KMS-11 (cell line): Measurements from ENCODE around the gene MAPK7.

Experiments
- H2AFZ ChIP-seq: fragments of 200-600 bp; sonication (generic); 2 replicates; pipeline ENCODE4 v1.6.1; 2016; ENCODE audit warnings: antibody characterized with exemption, mixed run types, low read depth
- H3K27ac ChIP-seq: fragments of 200-600 bp; sonication (generic); 2 replicates; pipeline ENCODE4 v1.6.1; 2016; ENCODE audit warnings: mild to moderate bottlenecking, mixed run types
- H3K27me3 ChIP-seq: fragments of 200-600 bp; sonication (generic); 2 replicates; pipeline ENCODE4 v1.6.1; 2017; ENCODE audit warnings: mild to moderate bottlenecking, low read depth, mixed run types, moderate library complexity; ENCODE audit not compliant: insufficient read depth
- H3K36me3 ChIP-seq: fragments of 200-600 bp; sonication (generic); 2 replicates; pipeline ENCODE4 v1.6.1; 2017; ENCODE audit warnings: mild to moderate bottlenecking, mixed run types; ENCODE audit not compliant: insufficient read depth
- H3K4me1 ChIP-seq: fragments of 200-600 bp; sonication (generic); 2 replicates; pipeline ENCODE4 v1.6.1; 2016; ENCODE audit warnings: mild to moderate bottlenecking, low read depth, mixed run types; ENCODE audit not compliant: poor library complexity, severe bottlenecking
- H3K4me2 ChIP-seq: fragments of 200-600 bp; sonication (generic); 2 replicates; pipeline ENCODE4 v1.7.0; 2016; ENCODE audit warnings: mild to moderate bottlenecking, mixed run types
- H3K4me3 ChIP-seq: fragments of 200-600 bp; sonication (generic); IDR thresholded peaks from 2 replicates; pipeline ENCODE4 v1.6.1; 2017; ENCODE audit warnings: low read depth, low read length, mixed read lengths; ENCODE audit not compliant: insufficient read depth
- H3K79me2 ChIP-seq: fragments of 200-600 bp; sonication (generic); 2 replicates; pipeline ENCODE4 v1.6.1; 2016; ENCODE audit warnings: low read depth, mixed run types; ENCODE audit not compliant: insufficient read depth
- H3K9ac ChIP-seq: fragments of 200-600 bp; sonication (generic); 2 replicates; pipeline ENCODE4 v1.6.1; 2016; ENCODE audit warnings: mild to moderate bottlenecking, mixed run types
- H4K20me1 ChIP-seq: fragments of 200-600 bp; sonication (generic); 2 replicates; pipeline ENCODE4 v1.6.1; 2016; ENCODE audit warnings: mild to moderate bottlenecking, mixed run types; ENCODE audit not compliant: insufficient read depth
- TF ChIP-seq, protein P1 (sequence below): fragments of 200-600 bp; sonication (generic); conservative IDR thresholded peaks from 2 replicates; pipeline ENCODE4 v1.6.1; 2017; ENCODE audit warnings: low read depth, mild to moderate bottlenecking, antibody characterized with exemption, low read length, moderate library complexity, mixed read lengths

The MAPK7 gene

GRCh38 chr17:19384723-19385391 is 6.6 kb downstream of the MAPK7 start:
- Histone ChIP-seq H3K36me3 (no peaks in the 10 kb centered on the region), H3K4me2 (no peak overlapping the region), H3K4me1 (no peaks in the 10 kb centered on the region), H3K79me2 (no peaks in the 10 kb centered on the region), H3K9ac (no peak overlapping the region), H3K27ac (no peak overlapping the region), H4K20me1 (no peaks in the 10 kb centered on the region), H3K27me3 (no peaks in the 10 kb centered on the region), H3K4me3 (no peak overlapping the region), H2AFZ (no peak overlapping the region)
- TF ChIP-seq, protein P1, sequence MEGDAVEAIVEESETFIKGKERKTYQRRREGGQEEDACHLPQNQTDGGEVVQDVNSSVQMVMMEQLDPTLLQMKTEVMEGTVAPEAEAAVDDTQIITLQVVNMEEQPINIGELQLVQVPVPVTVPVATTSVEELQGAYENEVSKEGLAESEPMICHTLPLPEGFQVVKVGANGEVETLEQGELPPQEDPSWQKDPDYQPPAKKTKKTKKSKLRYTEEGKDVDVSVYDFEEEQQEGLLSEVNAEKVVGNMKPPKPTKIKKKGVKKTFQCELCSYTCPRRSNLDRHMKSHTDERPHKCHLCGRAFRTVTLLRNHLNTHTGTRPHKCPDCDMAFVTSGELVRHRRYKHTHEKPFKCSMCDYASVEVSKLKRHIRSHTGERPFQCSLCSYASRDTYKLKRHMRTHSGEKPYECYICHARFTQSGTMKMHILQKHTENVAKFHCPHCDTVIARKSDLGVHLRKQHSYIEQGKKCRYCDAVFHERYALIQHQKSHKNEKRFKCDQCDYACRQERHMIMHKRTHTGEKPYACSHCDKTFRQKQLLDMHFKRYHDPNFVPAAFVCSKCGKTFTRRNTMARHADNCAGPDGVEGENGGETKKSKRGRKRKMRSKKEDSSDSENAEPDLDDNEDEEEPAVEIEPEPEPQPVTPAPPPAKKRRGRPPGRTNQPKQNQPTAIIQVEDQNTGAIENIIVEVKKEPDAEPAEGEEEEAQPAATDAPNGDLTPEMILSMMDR, result no peak

- TF ChIP-seq, protein P1, result no peak
- H3K9ac ChIP-seq, result no peak overlapping the region
- H4K20me1 ChIP-seq, result no peaks in the 10 kb centered on the region
- no peak overlapping the region for H3K4me2 ChIP-seq
- no peak overlapping the region for H3K4me3 ChIP-seq
- no peak overlapping the region for H3K27ac ChIP-seq
- H2AFZ ChIP-seq, result no peak overlapping the region
- no peaks in the 10 kb centered on the region for H3K36me3 ChIP-seq
- H3K4me1 ChIP-seq, result no peaks in the 10 kb centered on the region
- no peaks in the 10 kb centered on the region for H3K79me2 ChIP-seq
- no peaks in the 10 kb centered on the region for H3K27me3 ChIP-seq
These were observed 7.3 kb downstream of the MAPK7 start for GRCh38 chr17:19385521-19385983.

DNA sequence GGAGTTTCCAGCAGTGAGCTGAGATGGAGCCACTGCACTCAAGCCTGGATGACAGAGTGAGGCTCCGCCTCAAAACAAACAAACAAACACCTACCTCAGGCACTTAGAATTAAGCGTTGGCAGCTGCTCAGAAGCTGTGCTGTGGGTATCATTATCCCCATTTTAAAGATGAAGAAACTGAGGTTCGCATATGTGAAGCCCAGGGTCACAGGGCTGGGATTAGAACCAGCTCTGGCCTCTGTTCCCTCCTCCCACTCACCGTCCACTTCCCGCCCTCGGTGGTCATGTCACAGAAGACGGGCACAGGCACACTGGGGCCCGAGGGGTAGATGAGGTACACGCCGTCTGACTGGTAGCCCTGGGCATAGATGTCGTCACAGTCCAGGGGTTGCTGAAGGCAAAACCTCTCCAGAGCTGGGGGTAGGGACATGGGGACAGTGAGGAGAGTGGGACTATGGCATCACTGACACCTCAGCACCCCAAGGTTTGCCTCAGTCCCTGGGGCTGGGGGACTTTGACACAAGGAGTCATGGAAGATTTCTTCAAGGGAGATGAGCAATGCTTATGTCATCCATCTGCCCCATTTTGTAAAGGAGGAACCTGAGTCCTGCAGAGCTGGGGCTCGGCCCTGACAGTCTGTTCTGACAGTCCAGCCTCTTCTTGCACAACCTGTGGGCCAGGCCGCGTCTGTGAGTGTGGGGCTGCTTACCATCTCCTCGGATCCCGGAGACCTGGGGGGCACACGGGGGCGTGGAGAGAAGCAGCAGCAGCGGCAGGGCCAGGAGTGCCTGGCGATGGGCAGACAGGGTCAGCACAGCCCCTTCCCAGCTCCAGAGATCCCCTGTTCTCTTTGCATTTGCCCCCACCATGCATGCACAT is 8.0 kb downstream of the MAPK7 start:
- Histone ChIP-seq H2AFZ (no peak overlapping the region), H3K79me2 (no peaks in the 10 kb centered on the region), H3K36me3 (no peaks in the 10 kb centered on the region), H4K20me1 (no peaks in the 10 kb centered on the region), H3K27me3 (no peaks in the 10 kb centered on the region), H3K27ac (no peak overlapping the region), H3K4me2 (no peak overlapping the region), H3K4me1 (no peaks in the 10 kb centered on the region), H3K9ac (no peak overlapping the region), H3K4me3 (no peak overlapping the region)
- TF ChIP-seq, protein P1, result no peak

DNA sequence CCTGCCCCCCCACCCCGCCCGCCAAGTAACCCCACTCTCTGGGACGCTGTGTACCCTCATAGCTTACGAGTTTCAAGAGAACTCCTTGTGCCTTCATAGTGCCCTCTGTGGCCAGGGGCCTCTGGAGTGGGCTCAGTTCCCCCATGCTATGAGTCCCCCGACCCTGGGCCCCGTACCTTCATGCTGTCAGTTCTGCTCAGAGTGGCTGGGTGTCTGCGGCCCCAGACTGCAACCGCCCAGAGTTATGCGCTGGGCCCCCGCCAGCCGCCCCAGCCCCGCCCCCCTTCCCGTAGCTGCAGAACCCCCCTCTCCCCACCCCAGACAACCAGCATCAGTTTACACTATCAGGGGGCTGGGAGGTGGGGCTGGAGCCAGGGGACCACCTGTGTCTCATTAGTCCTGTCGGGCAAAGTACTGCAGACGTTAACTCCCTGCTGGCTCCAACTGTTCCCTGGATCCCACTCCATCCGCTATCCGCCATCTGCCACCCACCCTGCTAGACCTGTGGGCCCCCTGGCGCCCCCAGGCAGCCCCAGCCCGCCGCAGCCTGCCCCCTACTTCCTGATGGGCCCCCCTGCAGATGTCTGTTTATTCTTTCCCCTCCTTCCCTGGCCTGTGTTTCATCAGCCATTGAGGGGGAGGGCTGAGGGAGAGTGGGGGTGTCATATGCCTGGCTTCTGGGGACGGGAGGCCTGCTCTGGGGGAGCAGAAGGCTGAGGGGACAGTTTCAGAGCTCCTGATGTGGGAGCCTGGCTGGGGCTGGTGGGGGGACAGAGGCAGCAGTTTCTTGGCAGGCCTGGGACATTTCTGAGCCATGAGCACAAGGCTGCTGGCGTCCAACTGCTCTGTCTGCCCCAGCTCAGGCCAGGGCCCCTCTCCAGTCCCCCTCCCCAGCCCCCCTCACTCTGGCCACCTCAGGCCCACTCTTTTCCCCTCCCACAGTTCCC is 8.9 kb downstream of the MAPK7 start, which contains the start of gene MFAP4:
Gene MFAP4, minus strand, starts transcription at position 217 of the 947 bp plus-strand sequence. Its CDS starts 35 bp downstream, at position 182.
- no peak within 1 kb of the TSS for H3K4me3 ChIP-seq
- no peak within 1 kb of the TSS for H3K9ac ChIP-seq
- no peaks in the 10 kb centered on the region for H3K36me3 ChIP-seq
- no peak within 1 kb of the TSS for H2AFZ ChIP-seq
- no peak within 1 kb of the TSS for H3K27ac ChIP-seq
- TF ChIP-seq, protein P1, result no peak
- no peak within 1 kb of the TSS for H3K4me2 ChIP-seq
- no peaks in the 10 kb centered on the region for H3K27me3 ChIP-seq
- H4K20me1 ChIP-seq, result no peaks in the 10 kb centered on the region
- no peaks in the 10 kb centered on the region for H3K4me1 ChIP-seq
- no peaks in the 10 kb centered on the region for H3K79me2 ChIP-seq
